NT2/D1 (cell line): ENCODE measurements around the gene VMO1.

ENCODE experiments used
- SUZ12 ChIP-seq: IDR thresholded peaks from 2 replicates; pipeline ENCODE4 v1.6.1; 2011; ENCODE audit not compliant: insufficient read length, insufficient read depth; ENCODE audit errors: extremely low read depth
- YY1 ChIP-seq: IDR thresholded peaks from 2 replicates; pipeline ENCODE4 v1.6.1; 2011; ENCODE audit not compliant: insufficient read length, insufficient read depth

GRCh38 chr17:4738136-4739121 lies 47.7 kb downstream of the VMO1 start:
- TF ChIP-seq YY1 (no peak), SUZ12 (peak; percentile 20)
